Right forelimb (tissue), 1 donor: ENCODE measurements around the gene MLIP.
"Not testable (repeated sequence)": the region's sequence is repeated elsewhere in the genome, so short reads cannot be mapped to it uniquely, and the experiment has no call there.

Source experiments
- DNase-seq: peaks from one replicate; pipeline ENCODE4 v3.0.0-alpha.2; 2018

Gene MLIP

GRCh38 chr6:54111341-54112045, at the start of gene MLIP:
TSS of gene MLIP (plus strand) at chr6:54111443. CDS start at chr6:54111480, 37 bp downstream.
- DNase-seq = no peak

GRCh38 chr6:54063228-54063539, 48.1 kb upstream of the MLIP start:
- no peak for DNase-seq

- DNase-seq = no peak
These were observed 42.5 kb upstream of the MLIP start for GRCh38 chr6:54068694-54069093.

GRCh38 chr6:54070025-54070424, 41.2 kb upstream of the MLIP start:
- DNase-seq = no peak

- no peak for DNase-seq
These were observed 39.4 kb upstream of the MLIP start for GRCh38 chr6:54071821-54072340.

GRCh38 chr6:54072635-54073313, 38.5 kb upstream of the MLIP start:
- DNase-seq = no peak

GRCh38 chr6:54073487-54073886, 37.8 kb upstream of the MLIP start:
- DNase-seq = no peak

GRCh38 chr6:54074109-54074508, 37.1 kb upstream of the MLIP start:
- no peak for DNase-seq

GRCh38 chr6:54074578-54075195, 36.6 kb upstream of the MLIP start:
- DNase-seq = no peak

- DNase-seq = no peak
These were observed 35.0 kb upstream of the MLIP start for GRCh38 chr6:54076159-54076789.

GRCh38 chr6:54081499-54081898, 29.7 kb upstream of the MLIP start:
- DNase-seq = not testable (repeated sequence)

- no peak for DNase-seq
These were observed 28.0 kb upstream of the MLIP start for GRCh38 chr6:54083287-54083686.

- DNase-seq = no peak
These were observed 27.0 kb upstream of the MLIP start for GRCh38 chr6:54084231-54084630.

GRCh38 chr6:54085047-54085446, 26.2 kb upstream of the MLIP start:
- no peak for DNase-seq

- DNase-seq = no peak
These were observed 25.7 kb upstream of the MLIP start for GRCh38 chr6:54085541-54085940.

- no peak for DNase-seq
These were observed 24.8 kb upstream of the MLIP start for GRCh38 chr6:54086439-54086838.

- no peak for DNase-seq
These were observed 23.5 kb upstream of the MLIP start for GRCh38 chr6:54087721-54088120.

GRCh38 chr6:54093326-54093948, 17.8 kb upstream of the MLIP start:
- no peak for DNase-seq

GRCh38 chr6:54094293-54094692, 16.9 kb upstream of the MLIP start:
- DNase-seq = no peak

- DNase-seq = no peak
These were observed 16.5 kb upstream of the MLIP start for GRCh38 chr6:54094786-54095185.

- no peak for DNase-seq
These were observed 15.5 kb upstream of the MLIP start for GRCh38 chr6:54095723-54096122.

GRCh38 chr6:54096811-54097210, 14.4 kb upstream of the MLIP start:
- DNase-seq = no peak

- DNase-seq = no peak
These were observed 13.5 kb upstream of the MLIP start for GRCh38 chr6:54097753-54098152.
